NCI-H748 (cell line): Measurements from ENCODE around the gene ARID3B.
A peak's percentile ranks its signal among the peaks of the same experiment; 100 is the strongest.
"Not testable (repeated sequence)": the region's sequence is repeated elsewhere in the genome, so short reads cannot be mapped to it uniquely, and the experiment has no call there.

ENCODE experiments used
- DNase-seq: peaks from one replicate; lab custom pipeline; 2025; ENCODE audit not compliant: unreplicated experiment; lab: John Stamatoyannopoulos, UW

ARID3B gene

GRCh38 chr15:74540761-74541493 is at the start of gene ARID3B:
ARID3B (plus strand) TSS chr15:74541220; CDS start chr15:74543937, 2,717 bp downstream.
- peak; percentile 96 for DNase-seq

- no peak for DNase-seq
These were observed 44.4 kb upstream of the ARID3B start for GRCh38 chr15:74496648-74497047.

GRCh38 chr15:74497584-74497983 is 43.4 kb upstream of the ARID3B start:
- peak; percentile 93 for DNase-seq

GRCh38 chr15:74499366-74499765 is 41.7 kb upstream of the ARID3B start:
- DNase-seq = no peak

- no peak for DNase-seq
These were observed 40.6 kb upstream of the ARID3B start for GRCh38 chr15:74500401-74500800.

GRCh38 chr15:74502301-74502700 is 38.7 kb upstream of the ARID3B start:
- no peak for DNase-seq

- DNase-seq = no peak
These were observed 36.6 kb upstream of the ARID3B start for GRCh38 chr15:74504418-74504817.

- DNase-seq = no peak
These were observed 36.2 kb upstream of the ARID3B start for GRCh38 chr15:74504836-74505235.

- no peak for DNase-seq
These were observed 35.0 kb upstream of the ARID3B start for GRCh38 chr15:74505837-74506514.

- DNase-seq = no peak
These were observed 34.5 kb upstream of the ARID3B start for GRCh38 chr15:74506515-74506840.

GRCh38 chr15:74511583-74511982 is 29.4 kb upstream of the ARID3B start:
- no peak for DNase-seq

GRCh38 chr15:74514059-74514458 is 27.0 kb upstream of the ARID3B start:
- DNase-seq = not testable (repeated sequence)

- DNase-seq = no peak
These were observed 23.9 kb upstream of the ARID3B start for GRCh38 chr15:74517096-74517495.

GRCh38 chr15:74519311-74519710 is 21.7 kb upstream of the ARID3B start:
- no peak for DNase-seq

GRCh38 chr15:74520407-74520806 is 20.6 kb upstream of the ARID3B start:
- DNase-seq = no peak

GRCh38 chr15:74523982-74524381 is 17.0 kb upstream of the ARID3B start:
- DNase-seq = no peak

- no peak for DNase-seq
These were observed 15.7 kb upstream of the ARID3B start for GRCh38 chr15:74525309-74525708.

- DNase-seq = no peak
These were observed 15.1 kb upstream of the ARID3B start for GRCh38 chr15:74525945-74526344.

- no peak for DNase-seq
These were observed 12.1 kb upstream of the ARID3B start for GRCh38 chr15:74528876-74529275.

- no peak for DNase-seq
These were observed 11.1 kb upstream of the ARID3B start for GRCh38 chr15:74529921-74530320.

- no peak for DNase-seq
These were observed 10.3 kb upstream of the ARID3B start for GRCh38 chr15:74530771-74531143.

- DNase-seq = no peak
These were observed 9.7 kb upstream of the ARID3B start for GRCh38 chr15:74531144-74531811.
